ENCODE results near the gene SRSF8. TPM values are rescaled to one million over a fixed set of nuclear protein-coding genes. Genes with fewer than 3 reads are reported as not detected.
"Not testable (repeated sequence)": the region's sequence is repeated elsewhere in the genome, so short reads cannot be mapped to it uniquely, and the experiment has no call there.

SRSF8 gene
- total and polyA plus RNA-seq, 2 donors from 2014 or later = 45.6 to 64.2 TPM

- DNase-seq = peak in 2 of 5 donors; percentile 16 to 26
- FAIRE-seq = no peak
- H3K9ac ChIP-seq (ENCODE audit: low read length in 3 of 3) = no peak overlapping the region
- H3K4me3 ChIP-seq (ENCODE audit: low read length in 3 of 3) = no peak overlapping the region
- H3K27me3 ChIP-seq (ENCODE audit: control insufficient read depth, insufficient read depth, low read length) = no peaks in the 10 kb centered on the region
- TF ChIP-seq CTCF (IDR thresholded peaks at IDR 0.05; ENCODE audit: borderline replicate concordance, extremely low read depth, insufficient read depth) = no peak
- no peaks in the 10 kb centered on the region for H3K9me3 ChIP-seq (ENCODE audit: control insufficient read depth in 2 of 3, insufficient read depth in 1 of 3, low read length in 3 of 3)
- peaks cover 0 to 5% (median 0%) of the 10 kb centered on the region in 3 donors for H3K36me3 ChIP-seq (ENCODE audit: control insufficient read depth in 2 of 3, insufficient read depth in 3 of 3, low read length in 3 of 3)
- peak overlapping the region; percentile 18 to 59 for H3K27ac ChIP-seq (ENCODE audit: low read depth in 2 of 2, low read length in 2 of 2)
- intact Hi-C loops (cut with DNase I) = no loop called here
- peaks cover 0 to 3% (median 0%) of the 10 kb centered on the region in 3 donors for H3K4me1 ChIP-seq (ENCODE audit: control insufficient read depth in 2 of 3, insufficient read depth in 2 of 3, low read depth in 1 of 3, low read length in 3 of 3)
These were observed 42.2 kb downstream of the SRSF8 start for GRCh38 chr11:95108671-95109551.

GRCh38 chr11:95111471-95111870 is 44.8 kb downstream of the SRSF8 start:
- intact Hi-C loops (cut with DNase I); H3K4me1 ChIP-seq (ENCODE audit: control insufficient read depth in 2 of 3, insufficient read depth in 2 of 3, low read depth in 1 of 3, low read length in 3 of 3); H3K27ac ChIP-seq (ENCODE audit: low read depth in 2 of 2, low read length in 2 of 2); H3K36me3 ChIP-seq (ENCODE audit: control insufficient read depth in 2 of 3, insufficient read depth in 3 of 3, low read length in 3 of 3); H3K4me3 ChIP-seq (ENCODE audit: low read length in 3 of 3); H3K9me3 ChIP-seq (ENCODE audit: control insufficient read depth in 2 of 3, insufficient read depth in 1 of 3, low read length in 3 of 3); H3K9ac ChIP-seq (ENCODE audit: low read length in 3 of 3); DNase-seq; FAIRE-seq; H3K27me3 ChIP-seq (ENCODE audit: control insufficient read depth, insufficient read depth, low read length): not testable (repeated sequence)

GRCh38 chr11:95111923-95112540 is 45.3 kb downstream of the SRSF8 start:
- no peak for TF ChIP-seq CTCF (IDR thresholded peaks at IDR 0.05; ENCODE audit: borderline replicate concordance, extremely low read depth, insufficient read depth)
- Histone ChIP-seq H3K36me3 (ENCODE audit: control insufficient read depth in 2 of 3, insufficient read depth in 3 of 3, low read length in 3 of 3) (peaks cover 0 to 5% (median 0%) of the 10 kb centered on the region in 3 donors), H3K27me3 (ENCODE audit: control insufficient read depth, insufficient read depth, low read length) (no peaks in the 10 kb centered on the region), H3K4me3 (ENCODE audit: low read length in 3 of 3) (no peak overlapping the region), H3K9me3 (ENCODE audit: control insufficient read depth in 2 of 3, insufficient read depth in 1 of 3, low read length in 3 of 3) (no peaks in the 10 kb centered on the region), H3K4me1 (ENCODE audit: control insufficient read depth in 2 of 3, insufficient read depth in 2 of 3, low read depth in 1 of 3, low read length in 3 of 3) (peaks cover 0 to 3% (median 0%) of the 10 kb centered on the region in 3 donors), H3K9ac (ENCODE audit: low read length in 3 of 3) (no peak overlapping the region), H3K27ac (ENCODE audit: low read depth in 2 of 2, low read length in 2 of 2) (no peak overlapping the region)
- intact Hi-C loops (cut with DNase I) = no loop called here
- DNase-seq (no peak), FAIRE-seq (no peak)

GRCh38 chr11:95115597-95115996 is 48.9 kb downstream of the SRSF8 start:
- TF ChIP-seq CTCF (IDR thresholded peaks at IDR 0.05; ENCODE audit: borderline replicate concordance, extremely low read depth, insufficient read depth) = no peak
- Histone ChIP-seq H3K4me1 (ENCODE audit: control insufficient read depth in 2 of 3, insufficient read depth in 2 of 3, low read depth in 1 of 3, low read length in 3 of 3) (peaks cover 0 to 4% (median 0%) of the 10 kb centered on the region in 3 donors), H3K36me3 (ENCODE audit: control insufficient read depth in 2 of 3, insufficient read depth in 3 of 3, low read length in 3 of 3) (no peaks in the 10 kb centered on the region), H3K4me3 (ENCODE audit: low read length in 3 of 3) (no peak overlapping the region), H3K9me3 (ENCODE audit: control insufficient read depth in 2 of 3, insufficient read depth in 1 of 3, low read length in 3 of 3) (no peaks in the 10 kb centered on the region), H3K27me3 (ENCODE audit: control insufficient read depth, insufficient read depth, low read length) (no peaks in the 10 kb centered on the region), H3K9ac (ENCODE audit: low read length in 3 of 3) (no peak overlapping the region), H3K27ac (ENCODE audit: low read depth in 2 of 2, low read length in 2 of 2) (no peak overlapping the region)
- FAIRE-seq (no peak), DNase-seq (no peak)
- intact Hi-C loops (cut with DNase I) = no loop called here

Data from kidney (tissue), 14 donors.